Gastrocnemius medialis (tissue), 4 donors: ENCODE measurements around the gene MYPOP. TPM values are rescaled to one million over a fixed set of nuclear protein-coding genes. Genes with fewer than 3 reads are reported as not detected.

Experiments used
- ATAC-seq, 2 donors: fragments of 150-250 bp; one replicate each; pipeline ENCODE4 v1.9.1; 2016
- DNase-seq, 2 donors: peaks; one replicate each; pipeline ENCODE4 v3.0.0-alpha.2; 2019
- H3K27ac ChIP-seq, 4 donors: fragments of 200-600 bp; sonication (generic); 1 replicate in 1 of 4; 2 replicates in 3 of 4; pipeline ENCODE4 v1.5.1; 2016 to 2018; ENCODE audit warnings: mild to moderate bottlenecking in 2 of 4, moderate library complexity in 1 of 4
- H3K27me3 ChIP-seq, 3 donors: fragments of 200-600 bp; sonication (generic) in 2 of 3; 1 replicate in 1 of 3; 2 replicates in 2 of 3; pipeline versions ENCODE4 v1.5.1 to v1.6.0; 2016 to 2019; ENCODE audit warnings: mild to moderate bottlenecking in 1 of 3, moderate library complexity in 1 of 3
- H3K36me3 ChIP-seq, 2 donors: fragments of 200-600 bp; sonication (generic) in 1 of 2; one replicate each; pipeline ENCODE4 v1.5.1; 2017 to 2018
- H3K4me1 ChIP-seq, 2 donors: fragments of 200-600 bp; sonication (generic) in 1 of 2; one replicate each; pipeline ENCODE4 v1.5.1; 2016 to 2017; ENCODE audit warnings: mild to moderate bottlenecking in 2 of 2
- H3K4me3 ChIP-seq, 4 donors: fragments of 200-600 bp; sonication (generic) in 3 of 4; 1 replicate in 1 of 4; 2 replicates in 3 of 4; pipeline ENCODE4 v1.5.1; 2016 to 2019; ENCODE audit warnings: mild to moderate bottlenecking in 2 of 4
- H3K9me3 ChIP-seq, 3 donors: fragments of 200-600 bp; sonication (generic) in 2 of 3; 1 replicate in 1 of 3; 2 replicates in 2 of 3; pipeline ENCODE4 v1.5.1; 2016 to 2019
- POLR2A ChIP-seq, 2 donors: fragments of 450-650 bp; IDR thresholded peaks; one replicate each; pipeline ENCODE4 v1.6.1; 2017; ENCODE audit warnings: antibody characterized with exemption in 2 of 2, mild to moderate bottlenecking in 2 of 2, moderate library complexity in 2 of 2
- in situ Hi-C, 4 donors: fragments of 200-750 bp; cut with MboI; loops; one replicate each; pipeline versions ENCODE4 v1.15.0 to v1.8.0; 2017; ENCODE audit warnings: low sequenced_read_pairs in 4 of 4
- intact Hi-C: fragments of 100-400 bp; cut with DNase I; formaldehyde crosslinking; loops from one replicate; pipeline ENCODE4 v1.15.1; 2023; ENCODE audit warnings: low total_unique reads
- total RNA-seq, 4 donors: library from RNA; depleted of rRNA; stranded (reverse); fragments of >200 nt; gene quantifications; one replicate each; pipeline versions ENCODE4 v1.1.0 to v1.2.3, GENCODE V29; 2016
- TF ChIP-seq, protein P1 (sequence below), 5 experiments: fragments of 450-650 bp in 3 of 5; fragments of 200-600 bp in 2 of 5; sonication (generic) in 2 of 5; IDR thresholded peaks in 4 of 5; conservative IDR thresholded peaks in 1 of 5; 1 replicate in 4 of 5; 2 replicates in 1 of 5; pipeline ENCODE4 v1.5.1; 2016 to 2019; ENCODE audit warnings: antibody characterized with exemption in 5 of 5, mild to moderate bottlenecking in 3 of 5, moderate library complexity in 3 of 5

The MYPOP gene
- total RNA-seq, 4 donors from 2014 or later: 5.9 to 12.4 (median 6.3) TPM

GRCh38 chr19:45860359-45861259 lies 41.8 kb downstream of the MYPOP start:
- Histone ChIP-seq H3K27ac (no peak overlapping the region), H3K36me3 (peaks cover 0 to 13% of the 10 kb centered on the region in 2 donors), H3K4me1 (peaks cover 17 to 22% of the 10 kb centered on the region in 2 donors), H3K27me3 (peaks cover 10 to 16% (median 10%) of the 10 kb centered on the region in 3 donors), H3K4me3 (no peak overlapping the region), H3K9me3 (no peaks in the 10 kb centered on the region)
- in situ Hi-C loops (no loop called here), intact Hi-C loops (no loop called here)
- no peak for TF ChIP-seq POLR2A (IDR thresholded peaks at IDR 0.05)
- TF ChIP-seq, protein P1, sequence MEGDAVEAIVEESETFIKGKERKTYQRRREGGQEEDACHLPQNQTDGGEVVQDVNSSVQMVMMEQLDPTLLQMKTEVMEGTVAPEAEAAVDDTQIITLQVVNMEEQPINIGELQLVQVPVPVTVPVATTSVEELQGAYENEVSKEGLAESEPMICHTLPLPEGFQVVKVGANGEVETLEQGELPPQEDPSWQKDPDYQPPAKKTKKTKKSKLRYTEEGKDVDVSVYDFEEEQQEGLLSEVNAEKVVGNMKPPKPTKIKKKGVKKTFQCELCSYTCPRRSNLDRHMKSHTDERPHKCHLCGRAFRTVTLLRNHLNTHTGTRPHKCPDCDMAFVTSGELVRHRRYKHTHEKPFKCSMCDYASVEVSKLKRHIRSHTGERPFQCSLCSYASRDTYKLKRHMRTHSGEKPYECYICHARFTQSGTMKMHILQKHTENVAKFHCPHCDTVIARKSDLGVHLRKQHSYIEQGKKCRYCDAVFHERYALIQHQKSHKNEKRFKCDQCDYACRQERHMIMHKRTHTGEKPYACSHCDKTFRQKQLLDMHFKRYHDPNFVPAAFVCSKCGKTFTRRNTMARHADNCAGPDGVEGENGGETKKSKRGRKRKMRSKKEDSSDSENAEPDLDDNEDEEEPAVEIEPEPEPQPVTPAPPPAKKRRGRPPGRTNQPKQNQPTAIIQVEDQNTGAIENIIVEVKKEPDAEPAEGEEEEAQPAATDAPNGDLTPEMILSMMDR (IDR thresholded peaks at IDR 0.05 in 4 of 5, conservative IDR thresholded peaks at IDR 0.05 in 1 of 5): no peak
- ATAC-seq: no peak
- no peak for DNase-seq

DNA sequence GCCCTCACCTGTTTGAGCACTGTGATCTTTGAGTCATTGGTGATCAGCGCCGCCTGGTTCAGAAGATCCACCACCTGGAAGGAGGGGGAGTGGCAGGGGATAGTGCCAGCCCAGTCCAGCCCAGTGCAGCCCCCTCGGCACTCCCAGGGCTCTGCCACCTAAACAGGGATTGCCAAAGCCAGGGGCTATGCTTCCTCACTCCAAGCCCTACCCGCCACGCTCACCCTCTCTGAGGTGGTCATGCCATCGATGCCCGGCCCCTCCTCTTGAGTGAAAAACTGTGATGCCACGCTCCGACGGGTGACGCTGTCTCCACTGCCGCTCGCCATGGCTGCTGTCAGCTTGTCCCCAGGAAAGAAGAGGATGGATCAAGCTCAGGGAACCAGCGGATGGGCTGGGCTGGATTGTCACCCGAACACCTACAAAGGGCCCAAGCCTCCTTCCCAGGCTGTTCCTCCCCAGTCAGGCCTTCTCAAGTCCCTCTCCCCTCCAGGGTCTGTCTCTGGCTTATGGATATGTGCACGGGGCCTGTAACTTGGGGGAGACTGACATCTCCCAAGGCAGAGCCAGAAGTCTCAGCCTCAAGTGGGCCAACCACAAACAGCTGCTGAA lies 48.1 kb downstream of the MYPOP start:
- ATAC-seq (no peak), DNase-seq (no peak)
- TF ChIP-seq, protein P1 (IDR thresholded peaks at IDR 0.05 in 4 of 5, conservative IDR thresholded peaks at IDR 0.05 in 1 of 5): no peak
- TF ChIP-seq POLR2A (IDR thresholded peaks at IDR 0.05): no peak
- peaks cover 0 to 63% of the 10 kb centered on the region in 2 donors for H3K36me3 ChIP-seq
- intact Hi-C loops (no loop called here), in situ Hi-C loops (no loop called here)
- no peaks in the 10 kb centered on the region for H3K4me1 ChIP-seq
- H3K27ac ChIP-seq: no peak overlapping the region
- no peak overlapping the region for H3K4me3 ChIP-seq
- no peaks in the 10 kb centered on the region for H3K27me3 ChIP-seq
- no peaks in the 10 kb centered on the region for H3K9me3 ChIP-seq

DNA sequence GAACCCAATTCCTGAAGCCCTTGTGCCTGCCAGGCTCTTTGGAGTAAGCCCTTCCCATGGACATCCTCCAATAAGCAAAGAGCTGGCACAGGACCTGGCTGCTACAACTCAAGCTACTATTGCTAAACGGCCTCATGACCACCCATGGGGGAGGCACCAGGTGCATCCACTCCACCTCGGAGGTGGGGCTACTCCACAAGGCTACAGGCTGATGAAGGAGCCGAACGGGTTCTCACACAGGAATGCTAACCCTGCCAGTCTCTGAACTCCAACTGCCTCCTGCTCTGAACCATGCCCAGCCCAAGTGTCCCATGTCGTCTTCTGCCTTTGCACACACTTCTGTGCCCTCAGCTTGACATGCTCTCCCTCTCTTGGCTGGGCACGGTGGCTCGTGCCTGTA lies 49.4 kb downstream of the MYPOP start:
- ATAC-seq (no peak), DNase-seq (no peak)
- in situ Hi-C loops: no loop called here

DNA sequence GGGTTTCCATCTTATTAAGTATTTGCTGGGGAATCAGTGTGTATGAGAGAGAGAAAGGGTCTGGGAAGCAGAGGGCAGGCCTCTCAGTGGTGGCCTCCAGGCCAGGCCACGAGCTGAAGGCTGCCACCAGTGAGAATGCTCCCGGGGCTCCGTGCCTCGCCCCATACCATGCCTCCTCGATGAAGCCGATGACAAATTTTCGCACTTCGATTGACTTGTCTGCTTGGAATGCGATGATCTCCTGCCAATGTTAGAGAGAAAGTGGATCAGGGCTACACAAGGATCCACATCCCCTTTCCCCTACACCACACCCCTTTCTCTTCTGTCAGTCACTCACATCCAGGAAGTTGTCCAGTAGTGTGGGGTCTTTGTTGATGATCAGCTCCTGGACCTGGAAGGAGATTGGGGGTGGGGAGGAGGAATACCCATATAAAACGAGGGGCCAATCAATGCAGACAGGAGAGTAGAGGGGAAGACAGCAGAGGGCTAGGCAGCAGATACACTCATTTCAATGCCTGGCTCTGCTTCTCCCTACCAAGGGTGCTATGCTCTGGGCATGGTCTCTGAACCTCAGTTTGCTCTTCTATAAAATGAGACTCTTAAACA lies 50.2 kb downstream of the MYPOP start:
- Histone ChIP-seq H3K27me3 (no peaks in the 10 kb centered on the region), H3K4me3 (no peak overlapping the region), H3K4me1 (no peaks in the 10 kb centered on the region), H3K27ac (no peak overlapping the region), H3K9me3 (no peaks in the 10 kb centered on the region), H3K36me3 (peaks cover 0 to 80% of the 10 kb centered on the region in 2 donors)
- intact Hi-C loops (no loop called here), in situ Hi-C loops (no loop called here)
- TF ChIP-seq, protein P1 (IDR thresholded peaks at IDR 0.05 in 4 of 5, conservative IDR thresholded peaks at IDR 0.05 in 1 of 5): no peak
- no peak for ATAC-seq
- no peak for DNase-seq

More for the DNA sequence above, 49.4 kb downstream of the MYPOP start:
- H3K4me3 ChIP-seq: no peak overlapping the region
- TF ChIP-seq POLR2A (IDR thresholded peaks at IDR 0.05): no peak
- TF ChIP-seq, protein P1 (IDR thresholded peaks at IDR 0.05 in 4 of 5, conservative IDR thresholded peaks at IDR 0.05 in 1 of 5): no peak
- H3K9me3 ChIP-seq: no peaks in the 10 kb centered on the region
- intact Hi-C loops: no loop called here
- no peak overlapping the region for H3K27ac ChIP-seq
- H3K4me1 ChIP-seq: no peaks in the 10 kb centered on the region
- H3K36me3 ChIP-seq: peaks cover 0 to 73% of the 10 kb centered on the region in 2 donors
- H3K27me3 ChIP-seq: no peaks in the 10 kb centered on the region
